ENCODE results near the gene U2SURP. TPM values are rescaled to one million over a fixed set of nuclear protein-coding genes. Genes with fewer than 3 reads are reported as not detected.

The U2SURP gene
- total RNA-seq, 1 donor from 2014 or later = 232 TPM

- no peak for DNase-seq (ENCODE audit: low spot score)
- Histone ChIP-seq H3K27ac (no peak overlapping the region), H3F3A (ENCODE audit: low read depth) (no peaks in the 10 kb centered on the region), H3K9ac (no peak overlapping the region), H3K4me3 (no peak overlapping the region), H3K4me1 (no peaks in the 10 kb centered on the region), H2AFZ (replicated peaks) (no peak overlapping the region), H3K79me2 (ENCODE audit: low read depth) (no peaks in the 10 kb centered on the region), H3K9me3 (ENCODE audit: low read depth) (no peaks in the 10 kb centered on the region), H4K20me1 (ENCODE audit: low read depth) (no peaks in the 10 kb centered on the region), H3K4me2 (no peak overlapping the region), H3K36me3 (no peaks in the 10 kb centered on the region), H3K27me3 (no peaks in the 10 kb centered on the region)
- no peaks in the 10 kb centered on the region for H3K36me3 Mint-ChIP-seq
- peaks cover 11% of the 10 kb centered on the region for H3K9me3 Mint-ChIP-seq
- peaks cover 2% of the 10 kb centered on the region for H3K27me3 Mint-ChIP-seq (ENCODE audit: insufficient read depth, low read depth)
- H3K4me1 Mint-ChIP-seq = no peaks in the 10 kb centered on the region
- H3K27ac Mint-ChIP-seq = no peak overlapping the region
- TF ChIP-seq EZH2phosphoT487 (IDR thresholded peaks at IDR 0.05) = no peak
- no peak for TF ChIP-seq EZH2 (IDR thresholded peaks at IDR 0.05)
- no peak for TF ChIP-seq CTCF (IDR thresholded peaks at IDR 0.05)
- H3K4me3 Mint-ChIP-seq = no peak overlapping the region
These were observed 98.3 kb downstream of the U2SURP start for GRCh38 chr3:143099690-143100089.

GRCh38 chr3:143100451-143100850, 99.1 kb downstream of the U2SURP start:
- Histone ChIP-seq H3K36me3 (no peaks in the 10 kb centered on the region), H4K20me1 (ENCODE audit: low read depth) (no peaks in the 10 kb centered on the region), H3K79me2 (ENCODE audit: low read depth) (no peaks in the 10 kb centered on the region), H3K9me3 (ENCODE audit: low read depth) (no peaks in the 10 kb centered on the region), H3K4me1 (no peaks in the 10 kb centered on the region), H3K4me2 (no peak overlapping the region), H3K27me3 (no peaks in the 10 kb centered on the region), H2AFZ (replicated peaks) (no peak overlapping the region), H3F3A (ENCODE audit: low read depth) (no peaks in the 10 kb centered on the region), H3K4me3 (no peak overlapping the region), H3K9ac (no peak overlapping the region), H3K27ac (no peak overlapping the region)
- no peak for DNase-seq (ENCODE audit: low spot score)
- peaks cover 17% of the 10 kb centered on the region for H3K9me3 Mint-ChIP-seq
- no peak overlapping the region for H3K27ac Mint-ChIP-seq
- no peaks in the 10 kb centered on the region for H3K36me3 Mint-ChIP-seq
- no peaks in the 10 kb centered on the region for H3K4me1 Mint-ChIP-seq
- no peak overlapping the region for H3K4me3 Mint-ChIP-seq
- TF ChIP-seq EZH2 (IDR thresholded peaks at IDR 0.05) (no peak), CTCF (IDR thresholded peaks at IDR 0.05) (no peak), EZH2phosphoT487 (IDR thresholded peaks at IDR 0.05) (no peak)
- peaks cover 2% of the 10 kb centered on the region for H3K27me3 Mint-ChIP-seq (ENCODE audit: insufficient read depth, low read depth)

GRCh38 chr3:143101792-143102381, 100.5 kb downstream of the U2SURP start:
- peaks cover 20% of the 10 kb centered on the region for H3K9me3 Mint-ChIP-seq
- H3K4me1 Mint-ChIP-seq = no peaks in the 10 kb centered on the region
- Histone ChIP-seq H3K4me3 (no peak overlapping the region), H2AFZ (replicated peaks) (no peak overlapping the region), H3K27me3 (no peaks in the 10 kb centered on the region), H3K4me1 (no peaks in the 10 kb centered on the region), H3K27ac (no peak overlapping the region), H3F3A (ENCODE audit: low read depth) (no peaks in the 10 kb centered on the region), H3K36me3 (no peaks in the 10 kb centered on the region), H4K20me1 (ENCODE audit: low read depth) (no peaks in the 10 kb centered on the region), H3K9ac (no peak overlapping the region), H3K79me2 (ENCODE audit: low read depth) (no peaks in the 10 kb centered on the region), H3K9me3 (ENCODE audit: low read depth) (no peaks in the 10 kb centered on the region), H3K4me2 (no peak overlapping the region)
- DNase-seq (ENCODE audit: low spot score) = no peak
- no peak overlapping the region for H3K27ac Mint-ChIP-seq
- TF ChIP-seq CTCF (IDR thresholded peaks at IDR 0.05) = no peak
- TF ChIP-seq EZH2phosphoT487 (IDR thresholded peaks at IDR 0.05) = no peak
- no peak for TF ChIP-seq EZH2 (IDR thresholded peaks at IDR 0.05)
- no peak overlapping the region for H3K4me3 Mint-ChIP-seq
- H3K27me3 Mint-ChIP-seq (ENCODE audit: insufficient read depth, low read depth) = no peaks in the 10 kb centered on the region
- no peaks in the 10 kb centered on the region for H3K36me3 Mint-ChIP-seq
